SIG-M5 treated with dmso at 0.1 percent for 504 hours (cell line): ENCODE results near the gene ADGRL3.
"Not testable (repeated sequence)": the region's sequence is repeated elsewhere in the genome, so short reads cannot be mapped to it uniquely, and the experiment has no call there.

Source experiments
- DNase-seq: peaks from one replicate; lab custom pipeline; 2025; ENCODE audit not compliant: unreplicated experiment; lab: John Stamatoyannopoulos, UW

The ADGRL3 gene

GRCh38 chr4:61478340-61478739 lies 278.2 kb downstream of the ADGRL3 start:
- no peak for DNase-seq

GRCh38 chr4:61485056-61485455 lies 284.9 kb downstream of the ADGRL3 start:
- peak; percentile 35 for DNase-seq

- DNase-seq: no peak
Measured at GRCh38 chr4:61489927-61490326, 289.8 kb downstream of the ADGRL3 start.

GRCh38 chr4:61493041-61493440 lies 292.9 kb downstream of the ADGRL3 start:
- DNase-seq: no peak

- no peak for DNase-seq
Measured at GRCh38 chr4:61493470-61493869, 293.3 kb downstream of the ADGRL3 start.

- DNase-seq: no peak
Measured at GRCh38 chr4:61500883-61501282, 300.8 kb downstream of the ADGRL3 start.

- no peak for DNase-seq
Measured at GRCh38 chr4:61501812-61502211, 301.7 kb downstream of the ADGRL3 start.

- no peak for DNase-seq
Measured at GRCh38 chr4:61505773-61506685, 305.9 kb downstream of the ADGRL3 start.

- DNase-seq: no peak
Measured at GRCh38 chr4:61507091-61507490, 307.0 kb downstream of the ADGRL3 start.

- DNase-seq: not testable (repeated sequence)
Measured at GRCh38 chr4:61509721-61510241, 309.7 kb downstream of the ADGRL3 start.

GRCh38 chr4:61511716-61512488 lies 311.8 kb downstream of the ADGRL3 start:
- peak; percentile 38 for DNase-seq

GRCh38 chr4:61514991-61515390 lies 314.9 kb downstream of the ADGRL3 start:
- no peak for DNase-seq

- DNase-seq: no peak
Measured at GRCh38 chr4:61517144-61517543, 317.0 kb downstream of the ADGRL3 start.

- DNase-seq: no peak
Measured at GRCh38 chr4:61520166-61520565, 320.0 kb downstream of the ADGRL3 start.

- no peak for DNase-seq
Measured at GRCh38 chr4:61520681-61521160, 320.6 kb downstream of the ADGRL3 start.

GRCh38 chr4:61521451-61521850 lies 321.3 kb downstream of the ADGRL3 start:
- DNase-seq: no peak

GRCh38 chr4:61522312-61522711 lies 322.2 kb downstream of the ADGRL3 start:
- no peak for DNase-seq

- DNase-seq: no peak
Measured at GRCh38 chr4:61527888-61528287, 327.8 kb downstream of the ADGRL3 start.

- DNase-seq: no peak
Measured at GRCh38 chr4:61528595-61528994, 328.5 kb downstream of the ADGRL3 start.

- no peak for DNase-seq
Measured at GRCh38 chr4:61531188-61531587, 331.1 kb downstream of the ADGRL3 start.

- no peak for DNase-seq
Measured at GRCh38 chr4:61532336-61533000, 332.3 kb downstream of the ADGRL3 start.
